T-cell (primary cell): ENCODE data around the gene DCUN1D3. TPM values are rescaled to one million over a fixed set of nuclear protein-coding genes. Genes with fewer than 3 reads are reported as not detected.

Experiments
- ATAC-seq, 4 experiments: fragments of 200-7000 bp in 3 of 4; fragments of 150-1000 bp in 1 of 4; cut with Tn5 transposase; replicated peaks in 1 of 4; 1 replicate in 3 of 4; 2 replicates in 1 of 4; pipeline ENCODE4 v1.10.0; 2021; ENCODE audit warnings: moderate library complexity in 3 of 4, mild to moderate bottlenecking in 2 of 4, moderate number of reproducible peaks in 1 of 4
- CTCF ChIA-PET, 2 donors: fragments of 300-600 bp; sonication (Branson Sonifier 250); formaldehyde crosslinking; loops; one replicate each; lab custom pipeline; 2022; ENCODE audit warnings: antibody characterized with exemption in 2 of 2; lab: Charles Lee
- POLR2A ChIA-PET, 2 donors: fragments of 300-600 bp; sonication (Branson Sonifier 250); formaldehyde crosslinking; loops; one replicate each; lab custom pipeline; 2022; ENCODE audit warnings: antibody characterized with exemption in 2 of 2; lab: Charles Lee
- DNase-seq, 35 experiments: peaks; one replicate each; pipeline versions ENCODE4 v3.0.0 to v3.0.0-alpha.2; 2013 to 2023
- H3K27ac ChIP-seq: one replicate; pipeline ENCODE4 v1.5.1; 2013; ENCODE audit warnings: low read length
- H3K27me3 ChIP-seq, 2 experiments: replicated peaks in 1 of 2; 1 replicate in 1 of 2; 2 replicates in 1 of 2; pipeline versions ENCODE4 v1.6.1 to v1.7.0; 2013; ENCODE audit warnings: low read length in 1 of 2, mixed read lengths in 1 of 2; ENCODE audit not compliant: control insufficient read depth in 2 of 2, insufficient read depth in 2 of 2; ENCODE audit errors: extremely low read depth in 1 of 2
- H3K36me3 ChIP-seq, 2 donors: 1 replicate in 1 of 2; 2 replicates in 1 of 2; pipeline versions ENCODE4 v1.6.1 to v1.7.0; 2013; ENCODE audit warnings: low read length in 1 of 2; ENCODE audit not compliant: control insufficient read depth in 2 of 2, insufficient read depth in 1 of 2; ENCODE audit errors: extremely low read depth in 1 of 2
- H3K4me1 ChIP-seq, 2 experiments: 1 replicate in 1 of 2; 2 replicates in 1 of 2; pipeline versions ENCODE4 v1.6.1 to v1.7.0; 2013; ENCODE audit warnings: low read length in 2 of 2, mixed read lengths in 1 of 2; ENCODE audit not compliant: insufficient read depth in 2 of 2, control insufficient read depth in 1 of 2; ENCODE audit errors: extremely low read depth in 1 of 2
- H3K4me3 ChIP-seq, 2 donors: 1 replicate in 1 of 2; 2 replicates in 1 of 2; pipeline versions ENCODE4 v1.5.1 to v1.7.0; 2013; ENCODE audit warnings: mild to moderate bottlenecking in 2 of 2, low read length in 1 of 2, moderate library complexity in 1 of 2; ENCODE audit not compliant: control insufficient read depth in 1 of 2; ENCODE audit errors: extremely low read depth in 1 of 2
- H3K9me3 ChIP-seq: 2 replicates; pipeline ENCODE4 v1.7.0; 2013
- H3K27ac Mint-ChIP-seq, 2 donors: one replicate each; pipeline ENCODE4 v1.8.0; 2020 to 2021; ENCODE audit warnings: mild to moderate bottlenecking in 2 of 2, mixed read lengths in 2 of 2
- H3K27me3 Mint-ChIP-seq, 2 donors: one replicate each; pipeline ENCODE4 v1.8.0; 2021 to 2022; ENCODE audit warnings: mixed read lengths in 2 of 2
- H3K36me3 Mint-ChIP-seq: one replicate; pipeline ENCODE4 v1.8.0; 2021; ENCODE audit warnings: mixed read lengths
- H3K4me1 Mint-ChIP-seq, 3 donors: one replicate each; pipeline ENCODE4 v1.8.0; 2020 to 2022; ENCODE audit warnings: mixed read lengths in 3 of 3, mild to moderate bottlenecking in 1 of 3
- H3K4me3 Mint-ChIP-seq, 3 donors: one replicate each; pipeline ENCODE4 v1.8.0; 2020 to 2022; ENCODE audit warnings: mild to moderate bottlenecking in 3 of 3, mixed read lengths in 3 of 3, moderate library complexity in 3 of 3
- H3K9me3 Mint-ChIP-seq, 3 donors: one replicate each; pipeline ENCODE4 v1.8.0; 2020 to 2022; ENCODE audit warnings: mixed read lengths in 3 of 3
- WGBS: methylation state at CpG from one replicate; pipeline ENCODE4 v1.1.5; 2013; ENCODE audit warnings: missing lambda C conversion rate; ENCODE audit not compliant: insufficient coverage; 5-methylcytosine and 5-hydroxymethylcytosine counted together
- total RNA-seq, 35 experiments: library from RNA in 6 of 35; stranded (reverse) in 6 of 35; fragments of 120-200 nt in 1 of 35; gene quantifications; one replicate each; pipeline versions ENCODE4 v1.2.1 to v1.2.4 and lab custom pipeline; 2013 to 2026

Gene DCUN1D3
- total RNA-seq, 5 donors from 2014 or later (not counting 1 experiment from before 2014, with no cell fraction given) = 3.3 to 7.5 (median 5.7) TPM

- Mint-ChIP-seq H3K27ac (no peak overlapping the region), H3K36me3 (peaks cover 20% of the 10 kb centered on the region), H3K27me3 (no peaks in the 10 kb centered on the region), H3K4me1 (peaks cover 35 to 61% (median 36%) of the 10 kb centered on the region in 3 donors), H3K9me3 (no peaks in the 10 kb centered on the region), H3K4me3 (no peak overlapping the region)
- no peak overlapping the region for H3K4me3 ChIP-seq
- ChIA-PET POLR2A (no interaction called here), CTCF (no interaction called here)
- H3K27ac ChIP-seq = no peak overlapping the region
- no peak for DNase-seq
- H3K9me3 ChIP-seq = no peaks in the 10 kb centered on the region
- H3K4me1 ChIP-seq = peaks cover 8 to 18% of the 10 kb centered on the region in 2 experiments
- ATAC-seq = no peak
- no peaks in the 10 kb centered on the region for H3K27me3 ChIP-seq
- WGBS = 83% methylated on average over 2 of the region's 2 CpGs
- no peaks in the 10 kb centered on the region for H3K36me3 ChIP-seq
Observed at GRCh38 chr16:20870122-20870820, 29.9 kb downstream of the DCUN1D3 start.

GRCh38 chr16:20868890-20869289, 31.3 kb downstream of the DCUN1D3 start:
- WGBS = 92% methylated on average over 3 of the region's 3 CpGs
- Histone ChIP-seq H3K4me3 (no peak overlapping the region), H3K36me3 (no peaks in the 10 kb centered on the region), H3K27me3 (no peaks in the 10 kb centered on the region), H3K9me3 (no peaks in the 10 kb centered on the region), H3K4me1 (peaks cover 2 to 7% of the 10 kb centered on the region in 2 experiments), H3K27ac (no peak overlapping the region)
- peaks cover 23 to 53% (median 29%) of the 10 kb centered on the region in 3 donors for H3K4me1 Mint-ChIP-seq
- H3K27me3 Mint-ChIP-seq = no peaks in the 10 kb centered on the region
- CTCF ChIA-PET = no interaction called here
- POLR2A ChIA-PET = no interaction called here
- H3K27ac Mint-ChIP-seq = no peak overlapping the region
- H3K9me3 Mint-ChIP-seq = no peaks in the 10 kb centered on the region
- no peak overlapping the region for H3K4me3 Mint-ChIP-seq
- ATAC-seq (no peak), DNase-seq (no peak)
- H3K36me3 Mint-ChIP-seq = peaks cover 23% of the 10 kb centered on the region

- H3K27me3 Mint-ChIP-seq = no peaks in the 10 kb centered on the region
- ChIA-PET POLR2A (interaction anchor here in 1 of 2 donors (0.6 kb wide), 1 partner anchor 653 kb away, joined by 7 read pairs; no protein-coding TSS in a partner anchor), CTCF (no interaction called here)
- Histone ChIP-seq H3K4me1 (no peaks in the 10 kb centered on the region), H3K27ac (no peak overlapping the region), H3K36me3 (no peaks in the 10 kb centered on the region), H3K9me3 (no peaks in the 10 kb centered on the region), H3K27me3 (no peaks in the 10 kb centered on the region), H3K4me3 (no peak overlapping the region)
- 100% methylated on average over 2 of the region's 2 CpGs for WGBS
- peaks cover 26% of the 10 kb centered on the region for H3K36me3 Mint-ChIP-seq
- H3K4me3 Mint-ChIP-seq = no peak overlapping the region
- DNase-seq = no peak
- H3K27ac Mint-ChIP-seq = no peak overlapping the region
- no peak for ATAC-seq
- no peaks in the 10 kb centered on the region for H3K9me3 Mint-ChIP-seq
- peaks cover 13 to 40% (median 20%) of the 10 kb centered on the region in 3 donors for H3K4me1 Mint-ChIP-seq
Observed at GRCh38 chr16:20867585-20867984, 32.6 kb downstream of the DCUN1D3 start.

- Mint-ChIP-seq H3K36me3 (peaks cover 31% of the 10 kb centered on the region), H3K9me3 (no peaks in the 10 kb centered on the region), H3K27ac (no peak overlapping the region), H3K4me3 (no peak overlapping the region), H3K4me1 (peaks cover 10 to 32% (median 13%) of the 10 kb centered on the region in 3 donors), H3K27me3 (no peaks in the 10 kb centered on the region)
- 96% methylated on average over 3 of the region's 3 CpGs for WGBS
- ATAC-seq (no peak), DNase-seq (no peak)
- Histone ChIP-seq H3K27ac (no peak overlapping the region), H3K4me3 (no peak overlapping the region), H3K27me3 (no peaks in the 10 kb centered on the region), H3K9me3 (no peaks in the 10 kb centered on the region), H3K4me1 (no peaks in the 10 kb centered on the region), H3K36me3 (peaks cover 0 to 3% of the 10 kb centered on the region in 2 donors)
- ChIA-PET POLR2A (no interaction called here), CTCF (no interaction called here)
Observed at GRCh38 chr16:20866801-20867200, 33.4 kb downstream of the DCUN1D3 start.

- CTCF ChIA-PET = interaction anchor here in 1 of 2 donors (0.6 to 1.1 kb wide), 2 partner anchors 8 to 1282 kb away, joined by 3 to 4 read pairs; no protein-coding TSS in a partner anchor
- DNase-seq = no peak
- Histone ChIP-seq H3K9me3 (no peaks in the 10 kb centered on the region), H3K4me1 (no peaks in the 10 kb centered on the region), H3K36me3 (peaks cover 0 to 3% of the 10 kb centered on the region in 2 donors), H3K27ac (no peak overlapping the region), H3K27me3 (no peaks in the 10 kb centered on the region), H3K4me3 (no peak overlapping the region)
- Mint-ChIP-seq H3K36me3 (peaks cover 35% of the 10 kb centered on the region), H3K4me1 (peaks cover 6 to 31% (median 12%) of the 10 kb centered on the region in 3 donors), H3K27me3 (no peaks in the 10 kb centered on the region), H3K27ac (no peak overlapping the region), H3K4me3 (no peak overlapping the region), H3K9me3 (no peaks in the 10 kb centered on the region)
- 85% methylated on average over 5 of the region's 6 CpGs for WGBS
- POLR2A ChIA-PET = no interaction called here
- no peak for ATAC-seq
Observed at GRCh38 chr16:20866145-20866772, 33.9 kb downstream of the DCUN1D3 start.

- CTCF ChIA-PET = interaction anchor here in 1 of 2 donors (0.6 to 1.1 kb wide), 2 partner anchors 9 to 1282 kb away, joined by 3 to 4 read pairs; no protein-coding TSS in a partner anchor
Observed at GRCh38 chr16:20865420-20866131, 34.6 kb downstream of the DCUN1D3 start.

More at GRCh38 chr16:20865420-20866131, 34.6 kb downstream of the DCUN1D3 start:
- H3K27ac Mint-ChIP-seq = no peak overlapping the region
- Histone ChIP-seq H3K9me3 (no peaks in the 10 kb centered on the region), H3K36me3 (peaks cover 0 to 7% of the 10 kb centered on the region in 2 donors), H3K27ac (no peak overlapping the region), H3K4me1 (no peaks in the 10 kb centered on the region), H3K27me3 (no peaks in the 10 kb centered on the region), H3K4me3 (no peak overlapping the region)
- H3K36me3 Mint-ChIP-seq = peaks cover 40% of the 10 kb centered on the region
- POLR2A ChIA-PET = no interaction called here
- no peak for ATAC-seq
- no CpG with 5 or more reads among the region's 6 CpGs for WGBS
- peaks cover 6 to 27% (median 12%) of the 10 kb centered on the region in 3 donors for H3K4me1 Mint-ChIP-seq
- no peaks in the 10 kb centered on the region for H3K9me3 Mint-ChIP-seq
- no peak for DNase-seq
- no peak overlapping the region for H3K4me3 Mint-ChIP-seq
- no peaks in the 10 kb centered on the region for H3K27me3 Mint-ChIP-seq
